Peyer's patch (tissue), 4 donors: ENCODE results near the gene AGAP1. TPM values are rescaled to one million over a fixed set of nuclear protein-coding genes. Genes with fewer than 3 reads are reported as not detected.

Source experiments
- DNase-seq, 3 donors: peaks; one replicate each; pipeline ENCODE4 v3.0.0-alpha.2; 2017 to 2019
- H3K27ac ChIP-seq, 4 donors: fragments of 200-600 bp; sonication (generic); one replicate each; pipeline ENCODE4 v1.5.1; 2016 to 2019
- H3K27me3 ChIP-seq, 2 donors: fragments of 200-600 bp; sonication (generic); one replicate each; pipeline ENCODE4 v1.5.1; 2019
- H3K36me3 ChIP-seq, 3 donors: fragments of 200-600 bp; sonication (generic); one replicate each; pipeline ENCODE4 v1.5.1; 2016 to 2019
- H3K4me1 ChIP-seq, 4 donors: fragments of 200-600 bp; sonication (generic); one replicate each; pipeline ENCODE4 v1.5.1; 2016 to 2019
- H3K4me3 ChIP-seq, 4 donors: fragments of 200-600 bp; sonication (generic); 1 replicate in 3 of 4; 2 replicates in 1 of 4; pipeline ENCODE4 v1.5.1; 2016 to 2019; ENCODE audit warnings: mild to moderate bottlenecking in 1 of 4
- H3K9me3 ChIP-seq, 4 donors: fragments of 200-600 bp; sonication (generic); one replicate each; pipeline ENCODE4 v1.5.1; 2016 to 2019; ENCODE audit warnings: mild to moderate bottlenecking in 1 of 4
- CTCF ChIP-seq, 6 experiments: fragments of 450-650 bp in 4 of 6; fragments of 200-600 bp in 2 of 6; sonication (generic) in 1 of 6; IDR thresholded peaks; one replicate each; pipeline ENCODE4 v1.5.1; 2017 to 2019; ENCODE audit warnings: antibody characterized with exemption in 6 of 6, mild to moderate bottlenecking in 3 of 6, moderate library complexity in 1 of 6
- POLR2A ChIP-seq, 2 donors: fragments of 450-650 bp; IDR thresholded peaks; one replicate each; pipeline ENCODE4 v1.5.1; 2017; ENCODE audit warnings: antibody characterized with exemption in 2 of 2, mild to moderate bottlenecking in 2 of 2, moderate library complexity in 2 of 2
- total RNA-seq, 4 donors: library from RNA; depleted of rRNA; stranded (reverse); fragments of >200 nt; gene quantifications; one replicate each; pipeline ENCODE4 v1.1.0, GENCODE V29; 2016

AGAP1 gene
- total RNA-seq, 4 donors from 2014 or later: 55.7 to 79.1 (median 66.9) TPM

- Histone ChIP-seq H3K9me3 (no peaks in the 10 kb centered on the region), H3K4me3 (no peak overlapping the region), H3K36me3 (no peaks in the 10 kb centered on the region), H3K27me3 (no peaks in the 10 kb centered on the region), H3K27ac (peak overlapping the region in 2 of 4 donors; percentile 2 to 6), H3K4me1 (peaks cover 0 to 54% (median 2%) of the 10 kb centered on the region in 4 donors)
- peak in 2 of 3 donors; percentile 31 to 37 for DNase-seq
- TF ChIP-seq CTCF (IDR thresholded peaks at IDR 0.05): peak in 2 of 6 experiments; percentile 2 to 8
- TF ChIP-seq POLR2A (IDR thresholded peaks at IDR 0.05): no peak
These were observed 45.1 kb downstream of the AGAP1 start for GRCh38 chr2:235538981-235539380.

DNA sequence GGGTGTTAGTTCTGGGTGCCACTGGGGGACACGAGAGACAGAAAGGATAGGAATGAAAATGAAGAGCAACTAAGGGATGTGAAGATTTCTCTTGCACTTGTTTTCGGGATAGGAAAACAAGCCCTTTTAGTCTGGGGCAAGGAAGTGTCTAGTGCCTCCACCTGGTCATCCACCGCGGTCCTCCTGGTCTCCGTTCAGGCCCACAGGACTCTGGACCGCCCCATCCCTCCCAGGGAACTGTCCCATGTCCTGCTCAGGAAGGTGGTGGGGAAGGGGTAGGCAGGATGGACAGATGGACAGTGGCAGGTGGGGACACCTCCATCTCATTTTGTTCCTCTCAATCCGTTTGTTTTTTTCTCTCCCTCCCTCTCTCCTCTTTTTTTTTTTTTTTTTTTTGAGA, 45.9 kb downstream of the AGAP1 start:
- peaks cover 0 to 46% (median 2%) of the 10 kb centered on the region in 4 donors for H3K4me1 ChIP-seq
- H3K9me3 ChIP-seq: no peaks in the 10 kb centered on the region
- H3K27me3 ChIP-seq: no peaks in the 10 kb centered on the region
- no peak overlapping the region for H3K4me3 ChIP-seq
- no peak for TF ChIP-seq POLR2A (IDR thresholded peaks at IDR 0.05)
- no peak for TF ChIP-seq CTCF (IDR thresholded peaks at IDR 0.05)
- no peak overlapping the region for H3K27ac ChIP-seq
- peak in 2 of 3 donors; percentile 19 to 42 for DNase-seq
- no peaks in the 10 kb centered on the region for H3K36me3 ChIP-seq

DNA sequence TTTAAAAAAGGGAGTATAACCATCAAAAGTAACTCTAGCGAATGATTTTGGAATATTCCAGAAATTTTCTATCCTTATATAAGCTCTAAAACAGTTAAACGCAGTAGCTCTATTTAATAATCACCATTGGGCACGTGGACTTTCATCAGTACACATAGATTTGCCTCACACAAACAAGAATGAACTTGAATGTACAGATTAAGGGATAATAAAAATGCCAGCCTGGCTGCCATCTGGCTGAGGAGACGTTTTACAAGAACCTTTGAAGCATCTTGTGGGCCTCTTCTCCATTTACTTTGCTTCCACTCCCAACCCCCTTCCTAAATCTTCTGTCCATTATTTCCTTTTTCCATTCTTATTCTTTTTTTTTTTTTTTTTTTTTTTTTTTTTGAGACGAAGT, 47.2 kb downstream of the AGAP1 start:
- no peak overlapping the region for H3K4me3 ChIP-seq
- no peaks in the 10 kb centered on the region for H3K36me3 ChIP-seq
- no peak for TF ChIP-seq CTCF (IDR thresholded peaks at IDR 0.05)
- no peak for TF ChIP-seq POLR2A (IDR thresholded peaks at IDR 0.05)
- peak overlapping the region in 3 of 4 donors; percentile 28 to 75 (median 61) for H3K27ac ChIP-seq
- no peaks in the 10 kb centered on the region for H3K9me3 ChIP-seq
- DNase-seq: peak in 2 of 3 donors; percentile 34 to 63
- H3K4me1 ChIP-seq: peaks cover 0 to 49% (median 2%) of the 10 kb centered on the region in 4 donors
- H3K27me3 ChIP-seq: no peaks in the 10 kb centered on the region

DNA sequence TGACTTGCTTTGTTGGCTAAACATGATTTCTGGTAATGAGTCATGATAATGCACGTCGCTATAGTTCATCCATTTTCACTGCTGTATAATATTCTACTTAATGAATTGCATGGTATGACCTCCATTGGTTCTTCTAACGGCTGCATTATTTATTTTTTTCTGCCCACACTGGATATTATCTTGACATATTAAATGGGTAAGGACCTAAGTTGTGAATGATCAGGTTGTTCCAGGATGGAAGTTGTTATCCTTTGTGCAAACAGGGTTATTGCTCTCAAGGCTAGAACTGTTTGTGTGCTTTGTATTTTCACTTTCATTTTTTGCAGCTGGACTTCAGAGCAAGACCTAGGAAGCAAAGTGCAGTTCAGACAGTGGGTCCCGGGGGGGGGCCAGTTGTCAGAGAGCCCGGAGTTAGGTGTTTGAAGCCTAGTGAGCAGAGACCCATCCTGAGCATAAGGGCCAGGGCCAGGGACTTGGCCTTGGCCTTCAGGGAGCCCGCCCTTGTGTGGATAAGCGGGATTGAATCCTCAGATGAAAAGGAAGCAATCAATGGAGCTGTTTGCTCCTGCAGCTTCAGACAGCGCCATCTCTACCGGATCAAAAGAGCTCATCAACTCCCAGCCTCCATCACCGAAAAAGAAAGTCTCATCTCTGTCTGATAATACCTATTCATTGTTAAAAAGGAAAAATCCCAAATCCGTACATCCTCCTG, 48.2 kb downstream of the AGAP1 start:
- peak in 2 of 3 donors; percentile 55 to 67 for DNase-seq
- no peaks in the 10 kb centered on the region for H3K9me3 ChIP-seq
- H3K4me3 ChIP-seq: peak overlapping the region in 2 of 4 donors; percentile 18 to 20
- no peak for TF ChIP-seq POLR2A (IDR thresholded peaks at IDR 0.05)
- TF ChIP-seq CTCF (IDR thresholded peaks at IDR 0.05): peak in 1 of 6 experiments; percentile 5
- H3K27ac ChIP-seq: peak overlapping the region in 3 of 4 donors; percentile 28 to 75 (median 61)
- no peaks in the 10 kb centered on the region for H3K27me3 ChIP-seq
- no peaks in the 10 kb centered on the region for H3K36me3 ChIP-seq
- peaks cover 0 to 49% (median 2%) of the 10 kb centered on the region in 4 donors for H3K4me1 ChIP-seq

DNA sequence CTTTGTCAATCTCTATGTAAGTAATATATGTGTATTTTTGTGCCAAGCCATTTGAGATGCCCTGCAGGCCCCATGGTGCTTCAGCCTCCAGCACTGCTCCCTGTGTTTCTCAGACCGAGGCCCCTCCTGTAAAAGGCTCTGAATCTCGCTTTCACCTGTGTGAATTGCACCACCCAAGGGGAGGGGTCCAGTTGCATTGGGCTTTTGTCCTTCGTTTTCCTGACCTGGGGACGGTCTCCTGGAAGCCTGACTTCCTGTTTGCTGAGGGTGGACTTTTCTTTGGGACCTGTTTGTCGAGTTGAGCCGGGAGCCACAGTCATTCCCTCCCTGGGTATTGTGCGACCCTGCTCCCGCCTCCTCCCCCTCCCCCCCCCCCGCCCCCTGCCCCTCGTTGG, 48.9 kb downstream of the AGAP1 start:
- Histone ChIP-seq H3K27me3 (no peaks in the 10 kb centered on the region), H3K36me3 (no peaks in the 10 kb centered on the region), H3K9me3 (no peaks in the 10 kb centered on the region), H3K4me1 (peaks cover 0 to 42% (median 2%) of the 10 kb centered on the region in 4 donors), H3K4me3 (no peak overlapping the region), H3K27ac (peak overlapping the region in 3 of 4 donors; percentile 17 to 75 (median 61))
- peak in 2 of 3 donors; percentile 55 to 63 for DNase-seq
- TF ChIP-seq POLR2A (IDR thresholded peaks at IDR 0.05) (no peak), CTCF (IDR thresholded peaks at IDR 0.05) (no peak)
